Endothelial cell of umbilical vein (primary cell): ENCODE results near the gene TMEM170A. TPM values are rescaled to one million over a fixed set of nuclear protein-coding genes. Genes with fewer than 3 reads are reported as not detected.

Source experiments
- BruUV-seq: library from RNA; stranded (reverse); fragments of 400-500 nt; replicated peaks from 2 replicates; lab custom pipeline; 2021; lab: Mats Ljungman, UMichigan
- CTCF ChIA-PET: fragments of 300-600, 350-600 bp; sonication (Branson Sonifier 250); formaldehyde crosslinking; loops from one replicate; lab custom pipeline; 2021; ENCODE audit warnings: antibody characterized with exemption, inconsistent platforms; lab: Charles Lee
- POLR2A ChIA-PET: fragments of 300-600, 350-600 bp; sonication (Branson Sonifier 250); formaldehyde crosslinking; loops from one replicate; lab custom pipeline; 2021; ENCODE audit warnings: antibody characterized with exemption, inconsistent platforms; lab: Charles Lee
- DNase-seq: peaks from one replicate; pipeline ENCODE4 v3.0.0-alpha.2; 2011; ENCODE audit warnings: low read depth, low spot score
- FAIRE-seq: peaks from 2 replicates; lab custom pipeline; 2011; peaks lifted over from hg19 to GRCh38; lab: Jason Lieb, UNC
- H2AFZ ChIP-seq: 2 replicates; pipeline ENCODE4 v1.6.0; 2012; ENCODE audit warnings: low read depth, low read length, control low read depth, inconsistent platforms
- H3K27ac ChIP-seq: 2 replicates; pipeline ENCODE4 v1.5.1; 2011; ENCODE audit warnings: low read depth, mild to moderate bottlenecking, control low read depth, low read length, moderate library complexity; ENCODE audit not compliant: insufficient read depth
- H3K27me3 ChIP-seq, 2 experiments: 2 replicates each; pipeline versions ENCODE4 v1.6.0 to v1.6.1; 2011; ENCODE audit warnings: low read length in 2 of 2, mixed read lengths in 1 of 2; ENCODE audit not compliant: control insufficient read depth in 2 of 2, insufficient read depth in 2 of 2
- H3K36me3 ChIP-seq, 2 experiments: 2 replicates in 1 of 2; 3 replicates in 1 of 2; pipeline ENCODE4 v1.5.1; 2011; ENCODE audit warnings: low read length in 2 of 2, mild to moderate bottlenecking in 1 of 2, moderate library complexity in 1 of 2; ENCODE audit not compliant: control insufficient read depth in 2 of 2, insufficient read depth in 2 of 2; ENCODE audit errors: extremely low read depth in 1 of 2
- H3K4me1 ChIP-seq: 3 replicates; pipeline ENCODE4 v1.5.1; 2011; ENCODE audit warnings: mild to moderate bottlenecking, low read length; ENCODE audit not compliant: control insufficient read depth, insufficient read depth; ENCODE audit errors: extremely low read depth
- H3K4me2 ChIP-seq: 2 replicates; pipeline ENCODE4 v1.6.1; 2011; ENCODE audit warnings: low read length, control low read depth, mixed read lengths; ENCODE audit not compliant: insufficient read depth
- H3K4me3 ChIP-seq, 3 experiments: fragments of 200-600 bp in 1 of 3; sonication (generic), shearing (Covaris generic) in 1 of 3; replicated peaks in 1 of 3; 2 replicates each; pipeline ENCODE4 v1.5.1; 2011 to 2016; ENCODE audit warnings: control low read depth in 3 of 3, low read length in 3 of 3, mild to moderate bottlenecking in 2 of 3, inconsistent platforms in 1 of 3, low read depth in 1 of 3, moderate library complexity in 1 of 3; ENCODE audit not compliant: insufficient read depth in 1 of 3
- H3K79me2 ChIP-seq: 2 replicates; pipeline ENCODE4 v1.6.0; 2012; ENCODE audit warnings: low read length, inconsistent platforms; ENCODE audit not compliant: control insufficient read depth, insufficient read depth
- H3K9ac ChIP-seq: replicated peaks from 2 replicates; pipeline ENCODE3; 2011; ENCODE audit warnings: low read length, control low read depth; ENCODE audit not compliant: insufficient read depth; ENCODE audit errors: extremely low read depth
- H3K9me1 ChIP-seq: replicated peaks from 3 replicates; pipeline ENCODE4 v1.6.0; 2011; ENCODE audit warnings: mild to moderate bottlenecking, low read length; ENCODE audit not compliant: control insufficient read depth, insufficient read depth; ENCODE audit errors: extremely low read depth
- H3K9me3 ChIP-seq: replicated peaks from 2 replicates; pipeline ENCODE4 v1.5.1; 2012; ENCODE audit warnings: low read length, inconsistent platforms; ENCODE audit not compliant: control insufficient read depth, insufficient read depth
- H4K20me1 ChIP-seq: replicated peaks from 2 replicates; pipeline ENCODE3; 2011; ENCODE audit warnings: mild to moderate bottlenecking, low read length; ENCODE audit not compliant: control insufficient read depth, insufficient read depth; ENCODE audit errors: extremely low read depth
- CTCF ChIP-seq, 2 donors: IDR thresholded peaks; 1 replicate in 1 of 2; 2 replicates in 1 of 2; pipeline ENCODE4 v1.5.1; 2011; ENCODE audit warnings: low read length in 2 of 2, mild to moderate bottlenecking in 2 of 2, moderate library complexity in 2 of 2, control low read depth in 1 of 2, inconsistent platforms in 1 of 2, low read depth in 1 of 2; ENCODE audit not compliant: insufficient read depth in 1 of 2; ENCODE audit errors: extremely low read depth in 1 of 2
- EZH2 ChIP-seq: IDR thresholded peaks from 2 replicates; pipeline ENCODE4 v1.6.1; 2012; ENCODE audit warnings: borderline replicate concordance, low read depth, mild to moderate bottlenecking, moderate library complexity, low read length, inconsistent platforms; ENCODE audit not compliant: severe bottlenecking
- FOS ChIP-seq: IDR thresholded peaks from 2 replicates; pipeline ENCODE4 v1.6.1; 2011; ENCODE audit warnings: mild to moderate bottlenecking, low read length, moderate library complexity, borderline replicate concordance; ENCODE audit not compliant: insufficient read depth
- GATA2 ChIP-seq: IDR thresholded peaks from 2 replicates; pipeline ENCODE4 v1.7.0; 2011; ENCODE audit warnings: low read depth, mild to moderate bottlenecking, moderate library complexity, mixed read lengths, low read length; ENCODE audit not compliant: insufficient read length, insufficient read depth
- JUN ChIP-seq: IDR thresholded peaks from 2 replicates; pipeline ENCODE4 v1.6.1; 2011; ENCODE audit warnings: borderline replicate concordance, low read depth; ENCODE audit not compliant: insufficient read length, insufficient read depth
- MAX ChIP-seq: IDR thresholded peaks from 2 replicates; pipeline ENCODE4 v1.6.1; 2011; ENCODE audit not compliant: insufficient read depth, insufficient read length
- MYC ChIP-seq: IDR thresholded peaks from one replicate; pipeline ENCODE4 v1.6.1; 2011; ENCODE audit warnings: mild to moderate bottlenecking, low read depth, low read length
- POLR2A ChIP-seq: IDR thresholded peaks from 2 replicates; pipeline ENCODE4 v1.6.1; 2012; ENCODE audit warnings: low read depth, mild to moderate bottlenecking, control low read depth, low read length
- POLR2AphosphoS5 ChIP-seq: IDR thresholded peaks from 2 replicates; pipeline ENCODE4 v1.6.1; 2012; ENCODE audit warnings: low read depth, mild to moderate bottlenecking, control low read depth, low read length, moderate library complexity; ENCODE audit not compliant: insufficient read depth
- dilution Hi-C: fragments of 300-500 bp; cut with MboI; formaldehyde crosslinking; loops from one replicate; pipeline ENCODE4 v1.15.0; 2019; ENCODE audit warnings: low sequenced_read_pairs; ENCODE audit not compliant: extremely low pct_ligation_motif_present
- intact Hi-C: fragments of 100-400 bp; cut with micrococcal nuclease; formaldehyde crosslinking; loops from one replicate; pipeline ENCODE4 v1.10.0; 2022
- polyA plus RNA-seq, 4 experiments: library from polyadenylated mRNA; depleted of rRNA in 3 of 4; stranded (reverse) in 3 of 4; unstranded in 1 of 4; fragments of >200 nt; gene quantifications; 2 replicates each; pipeline versions ENCODE4 v1.2.1 to v1.2.3, GENCODE V29; 2011 to 2012; ENCODE audit warnings: missing spikeins in 1 of 4
- total RNA-seq: library from RNA; stranded (reverse); gene quantifications from 2 replicates; pipeline ENCODE4 v1.2.3, GENCODE V29; 2021

Gene TMEM170A
- total and polyA plus RNA-seq, 2 donors (not counting 3 experiments of a cell fraction or from before 2014, with no cell fraction given) = 12.9 to 22.2 TPM

- intact Hi-C loops (no loop called here), dilution Hi-C loops (no loop called here)
- no peak for FAIRE-seq
- TF ChIP-seq CTCF (IDR thresholded peaks at IDR 0.05; ENCODE audit: extremely low read depth in 1 of 2, insufficient read depth in 1 of 2, low read depth in 1 of 2, low read length in 2 of 2) (no peak), MAX (no peak), POLR2A (no peak), EZH2 (no peak), JUN (no peak), MYC (no peak), FOS (no peak), POLR2AphosphoS5 (no peak), GATA2 (no peak)
- POLR2A ChIA-PET = no interaction called here
- no peaks in the 10 kb centered on the region for H4K20me1 ChIP-seq
- no peak overlapping the region for H3K4me2 ChIP-seq
- CTCF ChIA-PET = no interaction called here
- no peak overlapping the region for H3K27ac ChIP-seq
- no peak for DNase-seq
- no peak overlapping the region for H3K9ac ChIP-seq
- no peaks in the 10 kb centered on the region for H3K27me3 ChIP-seq
- no TSS peak for BruUV-seq
- peaks cover 64% of the 10 kb centered on the region for H3K79me2 ChIP-seq
- H3K4me1 ChIP-seq = no peaks in the 10 kb centered on the region
- no peaks in the 10 kb centered on the region for H3K9me3 ChIP-seq
- no peaks in the 10 kb centered on the region for H3K36me3 ChIP-seq
- H2AFZ ChIP-seq = no peak overlapping the region
- H3K9me1 ChIP-seq = no peaks in the 10 kb centered on the region
- H3K4me3 ChIP-seq = no peak overlapping the region
Observed at GRCh38 chr16:75421820-75422126, 42.7 kb downstream of the TMEM170A start.
